Endothelial cell of umbilical vein (primary cell): ENCODE data around the gene CALHM6. TPM values are rescaled to one million over a fixed set of nuclear protein-coding genes. Genes with fewer than 3 reads are reported as not detected.

Experiments used
- BruUV-seq: library from RNA; stranded (reverse); fragments of 400-500 nt; replicated peaks from 2 replicates; lab custom pipeline; 2021; lab: Mats Ljungman, UMichigan
- CTCF ChIA-PET: fragments of 300-600, 350-600 bp; sonication (Branson Sonifier 250); formaldehyde crosslinking; loops from one replicate; lab custom pipeline; 2021; ENCODE audit warnings: antibody characterized with exemption, inconsistent platforms; lab: Charles Lee
- POLR2A ChIA-PET: fragments of 300-600, 350-600 bp; sonication (Branson Sonifier 250); formaldehyde crosslinking; loops from one replicate; lab custom pipeline; 2021; ENCODE audit warnings: antibody characterized with exemption, inconsistent platforms; lab: Charles Lee
- DNase-seq: peaks from one replicate; pipeline ENCODE4 v3.0.0-alpha.2; 2011; ENCODE audit warnings: low read depth, low spot score
- FAIRE-seq: peaks from 2 replicates; lab custom pipeline; 2011; peaks lifted over from hg19 to GRCh38; lab: Jason Lieb, UNC
- H2AFZ ChIP-seq: 2 replicates; pipeline ENCODE4 v1.6.0; 2012; ENCODE audit warnings: low read depth, low read length, control low read depth, inconsistent platforms
- H3K27ac ChIP-seq: 2 replicates; pipeline ENCODE4 v1.5.1; 2011; ENCODE audit warnings: low read depth, mild to moderate bottlenecking, control low read depth, low read length, moderate library complexity; ENCODE audit not compliant: insufficient read depth
- H3K27me3 ChIP-seq, 2 experiments: 2 replicates each; pipeline versions ENCODE4 v1.6.0 to v1.6.1; 2011; ENCODE audit warnings: low read length in 2 of 2, mixed read lengths in 1 of 2; ENCODE audit not compliant: control insufficient read depth in 2 of 2, insufficient read depth in 2 of 2
- H3K36me3 ChIP-seq, 2 experiments: 2 replicates in 1 of 2; 3 replicates in 1 of 2; pipeline ENCODE4 v1.5.1; 2011; ENCODE audit warnings: low read length in 2 of 2, mild to moderate bottlenecking in 1 of 2, moderate library complexity in 1 of 2; ENCODE audit not compliant: control insufficient read depth in 2 of 2, insufficient read depth in 2 of 2; ENCODE audit errors: extremely low read depth in 1 of 2
- H3K4me1 ChIP-seq: 3 replicates; pipeline ENCODE4 v1.5.1; 2011; ENCODE audit warnings: mild to moderate bottlenecking, low read length; ENCODE audit not compliant: control insufficient read depth, insufficient read depth; ENCODE audit errors: extremely low read depth
- H3K4me2 ChIP-seq: 2 replicates; pipeline ENCODE4 v1.6.1; 2011; ENCODE audit warnings: low read length, control low read depth, mixed read lengths; ENCODE audit not compliant: insufficient read depth
- H3K4me3 ChIP-seq, 3 experiments: fragments of 200-600 bp in 1 of 3; sonication (generic), shearing (Covaris generic) in 1 of 3; replicated peaks in 1 of 3; 2 replicates each; pipeline ENCODE4 v1.5.1; 2011 to 2016; ENCODE audit warnings: control low read depth in 3 of 3, low read length in 3 of 3, mild to moderate bottlenecking in 2 of 3, inconsistent platforms in 1 of 3, low read depth in 1 of 3, moderate library complexity in 1 of 3; ENCODE audit not compliant: insufficient read depth in 1 of 3
- H3K79me2 ChIP-seq: 2 replicates; pipeline ENCODE4 v1.6.0; 2012; ENCODE audit warnings: low read length, inconsistent platforms; ENCODE audit not compliant: control insufficient read depth, insufficient read depth
- H3K9ac ChIP-seq: replicated peaks from 2 replicates; pipeline ENCODE3; 2011; ENCODE audit warnings: low read length, control low read depth; ENCODE audit not compliant: insufficient read depth; ENCODE audit errors: extremely low read depth
- H3K9me1 ChIP-seq: replicated peaks from 3 replicates; pipeline ENCODE4 v1.6.0; 2011; ENCODE audit warnings: mild to moderate bottlenecking, low read length; ENCODE audit not compliant: control insufficient read depth, insufficient read depth; ENCODE audit errors: extremely low read depth
- H3K9me3 ChIP-seq: replicated peaks from 2 replicates; pipeline ENCODE4 v1.5.1; 2012; ENCODE audit warnings: low read length, inconsistent platforms; ENCODE audit not compliant: control insufficient read depth, insufficient read depth
- H4K20me1 ChIP-seq: replicated peaks from 2 replicates; pipeline ENCODE3; 2011; ENCODE audit warnings: mild to moderate bottlenecking, low read length; ENCODE audit not compliant: control insufficient read depth, insufficient read depth; ENCODE audit errors: extremely low read depth
- GATA2 ChIP-seq: IDR thresholded peaks from 2 replicates; pipeline ENCODE4 v1.7.0; 2011; ENCODE audit warnings: low read depth, mild to moderate bottlenecking, moderate library complexity, mixed read lengths, low read length; ENCODE audit not compliant: insufficient read length, insufficient read depth
- JUN ChIP-seq: IDR thresholded peaks from 2 replicates; pipeline ENCODE4 v1.6.1; 2011; ENCODE audit warnings: borderline replicate concordance, low read depth; ENCODE audit not compliant: insufficient read length, insufficient read depth
- POLR2AphosphoS5 ChIP-seq: IDR thresholded peaks from 2 replicates; pipeline ENCODE4 v1.6.1; 2012; ENCODE audit warnings: low read depth, mild to moderate bottlenecking, control low read depth, low read length, moderate library complexity; ENCODE audit not compliant: insufficient read depth
- dilution Hi-C: fragments of 300-500 bp; cut with MboI; formaldehyde crosslinking; loops from one replicate; pipeline ENCODE4 v1.15.0; 2019; ENCODE audit warnings: low sequenced_read_pairs; ENCODE audit not compliant: extremely low pct_ligation_motif_present
- intact Hi-C: fragments of 100-400 bp; cut with micrococcal nuclease; formaldehyde crosslinking; loops from one replicate; pipeline ENCODE4 v1.10.0; 2022
- polyA plus RNA-seq, 4 experiments: library from polyadenylated mRNA; depleted of rRNA in 3 of 4; stranded (reverse) in 3 of 4; unstranded in 1 of 4; fragments of >200 nt; gene quantifications; 2 replicates each; pipeline versions ENCODE4 v1.2.1 to v1.2.3, GENCODE V29; 2011 to 2012; ENCODE audit warnings: missing spikeins in 1 of 4
- total RNA-seq: library from RNA; stranded (reverse); gene quantifications from 2 replicates; pipeline ENCODE4 v1.2.3, GENCODE V29; 2021

CALHM6 gene
- total and polyA plus RNA-seq, 2 donors (not counting 3 experiments of a cell fraction or from before 2014, with no cell fraction given): 0.08 TPM; not detected in 1

- no peak for FAIRE-seq
- peak overlapping the region; percentile 13 for H2AFZ ChIP-seq
- no peaks in the 10 kb centered on the region for H3K9me3 ChIP-seq
- BruUV-seq: no TSS peak
- peak overlapping the region; percentile 26 to 82 (median 35) for H3K4me3 ChIP-seq
- POLR2A ChIA-PET: interaction anchor here (1.2 kb wide), 1 partner anchor 59 kb away, joined by 4 read pairs; the partner anchor contains the start of gene RWDD1
- dilution Hi-C loops: no loop called here
- peak overlapping the region; percentile 95 for H3K27ac ChIP-seq
- peaks cover 19% of the 10 kb centered on the region for H3K4me1 ChIP-seq
- no peaks in the 10 kb centered on the region for H4K20me1 ChIP-seq
- peak overlapping the region; percentile 95 for H3K9ac ChIP-seq
- peaks cover 8 to 11% of the 10 kb centered on the region in 2 experiments for H3K36me3 ChIP-seq
- CTCF ChIA-PET: interaction anchor here (1.1 to 6.2 kb wide), 16 partner anchors 9 to 284 kb away, joined by 3 to 72 read pairs (median 20); partner anchors contain the start of genes CALHM6, DSE and RWDD1
- TF ChIP-seq GATA2: no peak
- TF ChIP-seq POLR2AphosphoS5: no peak
- TF ChIP-seq JUN: no peak
- intact Hi-C loops: loop anchor here (5.0 kb wide), 2 partner anchors 140 to 295 kb away; partner anchors contain the start of gene DSE
- peak overlapping the region; percentile 89 for H3K4me2 ChIP-seq
- peak; percentile 46 for DNase-seq
- no peaks in the 10 kb centered on the region for H3K27me3 ChIP-seq
- no peaks in the 10 kb centered on the region for H3K9me1 ChIP-seq
- H3K79me2 ChIP-seq: peaks cover 8% of the 10 kb centered on the region
Measured at GRCh38 chr6:116512734-116513133, 51.6 kb downstream of the CALHM6 start.

Other genes starting within 250 kb of the CALHM6 start
- gene TSPYL4, start 207.3 kb upstream of the CALHM6 start, total RNA-seq: 24.5 and 34.4 TPM in 2 replicates
- gene TSPYL4, start 207.3 kb upstream of the CALHM6 start, polyA plus RNA-seq: 43.1 and 45.5 TPM in 2 replicates
- gene TSPYL1, start 181.4 kb upstream of the CALHM6 start, total RNA-seq: 54.5 and 57.3 TPM in 2 replicates
- gene TSPYL1, start 181.4 kb upstream of the CALHM6 start, polyA plus RNA-seq: 28.7 and 32.1 TPM in 2 replicates
- 25.0 and 31.3 TPM in 2 replicates for gene DSE, start 90.4 kb upstream of the CALHM6 start, total RNA-seq
- gene DSE, start 90.4 kb upstream of the CALHM6 start, polyA plus RNA-seq: 12.0 and 16.0 TPM in 2 replicates
- gene CALHM5, start 50.3 kb downstream of the CALHM6 start, total RNA-seq: 6.6 and 7.1 TPM in 2 replicates
- 3.8 and 4.5 TPM in 2 replicates for gene CALHM5, start 50.3 kb downstream of the CALHM6 start, polyA plus RNA-seq
- gene TRAPPC3L, start 84.3 kb downstream of the CALHM6 start, total RNA-seq: 0.38 TPM in 1 of 2 replicates, not detected in the other
- gene TRAPPC3L, start 84.3 kb downstream of the CALHM6 start, polyA plus RNA-seq: 0.03 TPM in 1 of 2 replicates, not detected in the other
- 0.72 TPM in 1 of 2 replicates, not detected in the other for gene CALHM4, start 92.4 kb downstream of the CALHM6 start, total RNA-seq
- 1.2 and 1.5 TPM in 2 replicates for gene CALHM4, start 92.4 kb downstream of the CALHM6 start, polyA plus RNA-seq
- gene RWDD1, start 110.1 kb downstream of the CALHM6 start, total RNA-seq: 37.9 and 44.2 TPM in 2 replicates
- 16.6 and 18.7 TPM in 2 replicates for gene RWDD1, start 110.1 kb downstream of the CALHM6 start, polyA plus RNA-seq
- 0.15 and 0.18 TPM in 2 replicates for gene RSPH4A, start 155.1 kb downstream of the CALHM6 start, total RNA-seq
- 0.06 TPM in 1 of 2 replicates, not detected in the other for gene RSPH4A, start 155.1 kb downstream of the CALHM6 start, polyA plus RNA-seq
- gene ZUP1, start 207.4 kb downstream of the CALHM6 start, total RNA-seq: 13.0 and 14.4 TPM in 2 replicates
- 2.3 and 3.8 TPM in 2 replicates for gene ZUP1, start 207.4 kb downstream of the CALHM6 start, polyA plus RNA-seq
- 7.1 and 8.9 TPM in 2 replicates for gene KPNA5, start 219.8 kb downstream of the CALHM6 start, total RNA-seq
- 1.3 and 1.6 TPM in 2 replicates for gene KPNA5, start 219.8 kb downstream of the CALHM6 start, polyA plus RNA-seq